ENCODE results near the gene ZNF329. TPM values are rescaled to one million over a fixed set of nuclear protein-coding genes. Genes with fewer than 3 reads are reported as not detected.
A peak's percentile ranks its signal among the peaks of the same experiment; 100 is the strongest.

ZNF329 gene
- total RNA-seq, 1 donor from 2014 or later, result 13.0 TPM

DNA sequence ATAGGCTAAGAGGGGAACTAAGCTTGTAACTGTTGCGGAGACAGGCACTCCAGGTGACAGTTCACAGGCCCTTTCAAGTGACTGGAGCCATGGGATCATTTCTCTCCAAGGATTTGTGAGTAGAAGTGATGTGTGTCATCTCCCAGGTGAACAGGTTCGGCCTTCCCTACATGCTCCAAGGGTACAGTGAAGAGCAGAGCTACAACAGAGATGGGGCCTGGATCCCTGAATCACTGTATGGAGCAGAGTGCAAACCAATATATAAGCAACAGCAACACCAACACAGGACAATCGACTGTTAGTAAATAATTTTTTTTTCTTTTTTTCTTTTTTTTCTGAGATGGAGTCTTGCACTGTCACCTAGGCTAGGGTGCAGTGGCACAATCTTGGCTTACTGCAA is 67.6 kb downstream of the ZNF329 start:
- H3K9me3 Mint-ChIP-seq, result peaks cover 23% of the 10 kb centered on the region
- H3K4me3 Mint-ChIP-seq, result no peak overlapping the region
- H3K36me3 Mint-ChIP-seq (ENCODE audit: low read depth), result peaks cover 39% of the 10 kb centered on the region
- no peak for DNase-seq (ENCODE audit: low read depth, low spot score)
- H3K4me1 Mint-ChIP-seq, result no peaks in the 10 kb centered on the region
- peak overlapping the region; percentile 43 for H3K27ac Mint-ChIP-seq (ENCODE audit: unreplicated experiment)
- TF ChIP-seq, protein P1, sequence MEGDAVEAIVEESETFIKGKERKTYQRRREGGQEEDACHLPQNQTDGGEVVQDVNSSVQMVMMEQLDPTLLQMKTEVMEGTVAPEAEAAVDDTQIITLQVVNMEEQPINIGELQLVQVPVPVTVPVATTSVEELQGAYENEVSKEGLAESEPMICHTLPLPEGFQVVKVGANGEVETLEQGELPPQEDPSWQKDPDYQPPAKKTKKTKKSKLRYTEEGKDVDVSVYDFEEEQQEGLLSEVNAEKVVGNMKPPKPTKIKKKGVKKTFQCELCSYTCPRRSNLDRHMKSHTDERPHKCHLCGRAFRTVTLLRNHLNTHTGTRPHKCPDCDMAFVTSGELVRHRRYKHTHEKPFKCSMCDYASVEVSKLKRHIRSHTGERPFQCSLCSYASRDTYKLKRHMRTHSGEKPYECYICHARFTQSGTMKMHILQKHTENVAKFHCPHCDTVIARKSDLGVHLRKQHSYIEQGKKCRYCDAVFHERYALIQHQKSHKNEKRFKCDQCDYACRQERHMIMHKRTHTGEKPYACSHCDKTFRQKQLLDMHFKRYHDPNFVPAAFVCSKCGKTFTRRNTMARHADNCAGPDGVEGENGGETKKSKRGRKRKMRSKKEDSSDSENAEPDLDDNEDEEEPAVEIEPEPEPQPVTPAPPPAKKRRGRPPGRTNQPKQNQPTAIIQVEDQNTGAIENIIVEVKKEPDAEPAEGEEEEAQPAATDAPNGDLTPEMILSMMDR (conservative IDR thresholded peaks at IDR 0.05), result no peak
- no peaks in the 10 kb centered on the region for H3K27me3 Mint-ChIP-seq (ENCODE audit: low read depth)

- Mint-ChIP-seq H3K4me1 (no peaks in the 10 kb centered on the region), H3K27ac (ENCODE audit: unreplicated experiment) (no peak overlapping the region), H3K9me3 (peaks cover 26% of the 10 kb centered on the region), H3K36me3 (ENCODE audit: low read depth) (peaks cover 30% of the 10 kb centered on the region), H3K27me3 (ENCODE audit: low read depth) (no peaks in the 10 kb centered on the region), H3K4me3 (no peak overlapping the region)
- TF ChIP-seq, protein P1 (conservative IDR thresholded peaks at IDR 0.05), result no peak
- no peak for DNase-seq (ENCODE audit: low read depth, low spot score)
Measured at GRCh38 chr19:58079792-58080191, 70.8 kb downstream of the ZNF329 start.

Other genes with a start within 250 kb of the ZNF329 start
- gene ZNF417, start 234.2 kb downstream of the ZNF329 start, total RNA-seq, result 22.3 and 23.3 TPM in 2 replicates
- 21.7 and 30.4 TPM in 2 replicates for gene ZNF418, start 215.4 kb downstream of the ZNF329 start, total RNA-seq
- 11.3 and 12.6 TPM in 2 replicates for gene ZNF256, start 203.1 kb downstream of the ZNF329 start, total RNA-seq
- gene C19orf18, start 176.3 kb downstream of the ZNF329 start, total RNA-seq, result 1.2 and 1.5 TPM in 2 replicates
- gene ZNF606, start 148.0 kb downstream of the ZNF329 start, total RNA-seq, result 38.1 and 41.5 TPM in 2 replicates
- gene ZSCAN1, start 116.8 kb downstream of the ZNF329 start, total RNA-seq, result 7.1 and 7.6 TPM in 2 replicates
- gene ZNF135, start 91.5 kb downstream of the ZNF329 start, total RNA-seq, result 6.0 and 6.3 TPM in 2 replicates
- 56.6 and 58.8 TPM in 2 replicates for gene ZSCAN18, start 52.6 kb downstream of the ZNF329 start, total RNA-seq
- 25.6 and 26.8 TPM in 2 replicates for gene ZNF274, start 32.3 kb upstream of the ZNF329 start, total RNA-seq
- 47.4 and 56.1 TPM in 2 replicates for gene ZNF544, start 78.1 kb upstream of the ZNF329 start, total RNA-seq
- gene ZNF8, start 128.2 kb upstream of the ZNF329 start, total RNA-seq, result 20.0 and 20.5 TPM in 2 replicates
- gene ERVK3-1, start 154.6 kb upstream of the ZNF329 start, total RNA-seq, result 46.4 and 47.6 TPM in 2 replicates
- gene ZSCAN22, start 176.2 kb upstream of the ZNF329 start, total RNA-seq, result 6.2 and 6.3 TPM in 2 replicates
- gene A1BG, start 202.7 kb upstream of the ZNF329 start, total RNA-seq, result 17.6 and 17.8 TPM in 2 replicates
- gene ZNF497, start 212.0 kb upstream of the ZNF329 start, total RNA-seq, result 8.4 and 9.1 TPM in 2 replicates
- 4.5 and 5.0 TPM in 2 replicates for gene ZNF837, start 230.2 kb upstream of the ZNF329 start, total RNA-seq
- gene RPS5, start 236.5 kb upstream of the ZNF329 start, total RNA-seq, result 1,209 and 1,215 TPM in 2 replicates
- gene RNF225, start 244.9 kb upstream of the ZNF329 start, total RNA-seq, result 1.5 and 1.6 TPM in 2 replicates